C4-2B (cell line): Measurements from ENCODE around the gene CDH20.

Experiments
- CTCF ChIP-seq: fragments of 450-650 bp; conservative IDR thresholded peaks from 2 replicates; pipeline ENCODE4 v1.5.1; 2017; ENCODE audit warnings: mild to moderate bottlenecking
- ZFX ChIP-seq: fragments of 450-650 bp; IDR thresholded peaks from 2 replicates; pipeline ENCODE4 v1.6.1; 2017

GRCh38 chr18:61549889-61550288 is 216.7 kb downstream of the CDH20 start:
- TF ChIP-seq CTCF: no peak
- TF ChIP-seq ZFX: no peak
